Glutamatergic neuron (in vitro differentiated cells): ENCODE measurements around the gene CD47. TPM values are rescaled to one million over a fixed set of nuclear protein-coding genes. Genes with fewer than 3 reads are reported as not detected.

ENCODE experiments used
- DNase-seq: peaks from one replicate; pipeline ENCODE4 v3.0.0; 2022
- H3K27ac Mint-ChIP-seq: one replicate; pipeline ENCODE4 v1.8.0; 2020; ENCODE audit warnings: mild to moderate bottlenecking, mixed read lengths, inconsistent platforms; ENCODE audit not compliant: unreplicated experiment
- H3K27me3 Mint-ChIP-seq: one replicate; pipeline ENCODE4 v1.8.0; 2020; ENCODE audit warnings: mild to moderate bottlenecking, moderate library complexity, mixed read lengths, inconsistent platforms; ENCODE audit not compliant: unreplicated experiment
- H3K36me3 Mint-ChIP-seq: one replicate; pipeline ENCODE4 v1.8.0; 2020; ENCODE audit warnings: mild to moderate bottlenecking, mixed read lengths, inconsistent platforms; ENCODE audit not compliant: unreplicated experiment
- H3K4me1 Mint-ChIP-seq: one replicate; pipeline ENCODE4 v1.8.0; 2020; ENCODE audit warnings: mild to moderate bottlenecking, low read depth, mixed read lengths, inconsistent platforms; ENCODE audit not compliant: unreplicated experiment
- H3K4me3 Mint-ChIP-seq: one replicate; pipeline ENCODE4 v1.8.0; 2020; ENCODE audit warnings: mild to moderate bottlenecking, mixed read lengths, inconsistent platforms; ENCODE audit not compliant: unreplicated experiment
- H3K9me3 Mint-ChIP-seq: one replicate; pipeline ENCODE4 v1.8.0; 2020; ENCODE audit warnings: mild to moderate bottlenecking, moderate library complexity, mixed read lengths, inconsistent platforms; ENCODE audit not compliant: unreplicated experiment
- total RNA-seq: library from RNA; stranded (reverse); fragmentation: NEBNext Ultra II Directional; extraction: Animal tissue kit (Norgen Biotek cat#: 25700); gene quantifications from one replicate; pipeline ENCODE4 v1.2.1, GENCODE V29; 2021; ENCODE audit not compliant: unreplicated experiment
- TF ChIP-seq, protein P1 (sequence below): fragments of 200-600 bp; sonication (generic); IDR thresholded peaks from one replicate; pipeline ENCODE4 v1.5.0; 2021; ENCODE audit not compliant: partially characterized antibody, unreplicated experiment

Gene CD47
- total RNA-seq, 1 donor from 2014 or later: 507 TPM

DNA sequence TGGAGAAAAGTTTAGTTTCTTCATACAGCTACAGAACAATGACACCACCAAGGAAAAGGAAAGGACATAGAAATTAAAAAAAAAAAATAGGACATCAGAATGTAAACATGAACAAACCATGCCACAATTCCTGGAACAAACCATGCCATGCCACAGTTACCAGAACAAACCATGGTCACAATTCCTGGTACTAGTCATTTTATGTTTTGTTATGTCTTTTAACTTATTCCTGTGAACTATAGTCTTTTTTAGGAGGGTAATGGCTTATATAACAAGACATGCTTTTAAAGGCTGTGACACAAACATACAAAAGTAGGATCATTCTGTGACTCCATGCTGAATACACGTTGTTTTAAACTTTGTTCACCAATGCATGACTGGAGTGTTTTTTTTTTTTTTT lies 42.8 kb downstream of the CD47 start:
- H3K27me3 Mint-ChIP-seq: peaks cover 2% of the 10 kb centered on the region
- H3K36me3 Mint-ChIP-seq: peaks cover 3% of the 10 kb centered on the region
- H3K27ac Mint-ChIP-seq: no peak overlapping the region
- peaks cover 2% of the 10 kb centered on the region for H3K4me1 Mint-ChIP-seq
- TF ChIP-seq, protein P1, sequence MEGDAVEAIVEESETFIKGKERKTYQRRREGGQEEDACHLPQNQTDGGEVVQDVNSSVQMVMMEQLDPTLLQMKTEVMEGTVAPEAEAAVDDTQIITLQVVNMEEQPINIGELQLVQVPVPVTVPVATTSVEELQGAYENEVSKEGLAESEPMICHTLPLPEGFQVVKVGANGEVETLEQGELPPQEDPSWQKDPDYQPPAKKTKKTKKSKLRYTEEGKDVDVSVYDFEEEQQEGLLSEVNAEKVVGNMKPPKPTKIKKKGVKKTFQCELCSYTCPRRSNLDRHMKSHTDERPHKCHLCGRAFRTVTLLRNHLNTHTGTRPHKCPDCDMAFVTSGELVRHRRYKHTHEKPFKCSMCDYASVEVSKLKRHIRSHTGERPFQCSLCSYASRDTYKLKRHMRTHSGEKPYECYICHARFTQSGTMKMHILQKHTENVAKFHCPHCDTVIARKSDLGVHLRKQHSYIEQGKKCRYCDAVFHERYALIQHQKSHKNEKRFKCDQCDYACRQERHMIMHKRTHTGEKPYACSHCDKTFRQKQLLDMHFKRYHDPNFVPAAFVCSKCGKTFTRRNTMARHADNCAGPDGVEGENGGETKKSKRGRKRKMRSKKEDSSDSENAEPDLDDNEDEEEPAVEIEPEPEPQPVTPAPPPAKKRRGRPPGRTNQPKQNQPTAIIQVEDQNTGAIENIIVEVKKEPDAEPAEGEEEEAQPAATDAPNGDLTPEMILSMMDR: no peak
- DNase-seq: no peak
- H3K4me3 Mint-ChIP-seq: no peak overlapping the region
- H3K9me3 Mint-ChIP-seq: peaks cover 2% of the 10 kb centered on the region

DNA sequence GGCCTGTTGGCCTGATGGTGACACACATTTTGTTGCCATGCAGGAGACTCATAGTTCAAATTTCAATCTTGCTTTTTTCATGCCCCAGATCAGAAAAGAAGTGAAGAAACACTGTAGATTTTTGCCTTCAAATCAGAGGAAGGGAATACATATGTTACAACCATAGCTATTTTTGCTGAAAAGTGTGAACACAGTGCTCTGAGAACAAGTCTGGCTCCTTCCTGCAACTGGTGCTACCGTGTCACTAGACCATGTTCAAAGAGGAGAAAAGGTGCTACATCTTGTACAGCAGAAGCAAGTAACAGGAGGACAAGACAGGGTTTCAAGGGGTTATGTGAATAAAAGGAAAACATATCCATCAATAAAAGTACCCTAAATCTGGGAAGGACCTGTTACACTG lies 44.6 kb downstream of the CD47 start:
- Mint-ChIP-seq H3K27ac (no peak overlapping the region), H3K9me3 (no peaks in the 10 kb centered on the region), H3K4me3 (no peak overlapping the region), H3K4me1 (peaks cover 2% of the 10 kb centered on the region), H3K27me3 (peaks cover 2% of the 10 kb centered on the region), H3K36me3 (peaks cover 3% of the 10 kb centered on the region)
- DNase-seq: no peak
- TF ChIP-seq, protein P1: no peak

DNA sequence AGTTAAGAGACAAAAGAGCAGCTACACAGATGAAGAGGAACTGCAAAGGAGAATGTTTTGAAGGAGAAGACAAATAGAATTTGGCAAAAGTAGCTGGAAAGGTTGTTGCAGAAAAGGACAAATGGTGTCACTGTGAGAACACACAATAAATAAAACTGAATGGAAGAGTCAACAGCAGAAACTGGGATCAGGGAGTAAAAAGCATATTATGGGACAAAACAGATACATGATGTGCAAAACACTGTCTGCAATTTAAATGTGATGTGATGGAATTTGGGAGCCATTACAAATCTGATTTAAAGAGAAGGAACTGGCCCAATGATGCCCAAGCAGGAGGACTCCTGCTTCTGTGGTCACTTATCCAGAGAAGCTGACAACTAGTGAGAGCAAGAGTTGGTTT lies 46.1 kb downstream of the CD47 start:
- no peak overlapping the region for H3K4me3 Mint-ChIP-seq
- H3K36me3 Mint-ChIP-seq: peaks cover 3% of the 10 kb centered on the region
- H3K27ac Mint-ChIP-seq: no peak overlapping the region
- DNase-seq: no peak
- H3K9me3 Mint-ChIP-seq: no peaks in the 10 kb centered on the region
- peaks cover 4% of the 10 kb centered on the region for H3K27me3 Mint-ChIP-seq
- peaks cover 2% of the 10 kb centered on the region for H3K4me1 Mint-ChIP-seq
- TF ChIP-seq, protein P1: no peak

DNA sequence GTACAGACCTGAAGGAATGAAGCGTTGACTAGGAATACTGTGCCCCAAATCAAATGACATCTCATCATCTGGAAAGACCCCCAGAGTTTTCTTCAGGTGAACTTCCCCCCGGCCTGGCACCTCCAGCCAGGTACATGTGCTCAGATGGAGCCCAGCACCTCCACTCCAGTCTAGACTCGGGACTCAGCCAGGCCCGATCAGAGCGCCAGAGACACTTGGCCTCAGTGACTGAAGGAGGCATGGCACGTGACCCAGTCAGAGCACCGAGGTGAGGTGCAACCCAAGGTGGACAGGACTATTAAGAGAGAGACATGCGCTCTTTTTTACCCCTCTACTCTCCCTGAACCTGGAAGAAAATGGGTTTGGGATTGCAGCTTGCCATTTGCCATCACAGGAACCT lies 48.5 kb downstream of the CD47 start:
- no peak for DNase-seq
- no peak overlapping the region for H3K27ac Mint-ChIP-seq
- H3K9me3 Mint-ChIP-seq: peaks cover 3% of the 10 kb centered on the region
- H3K4me3 Mint-ChIP-seq: no peak overlapping the region
- no peaks in the 10 kb centered on the region for H3K36me3 Mint-ChIP-seq
- TF ChIP-seq, protein P1: no peak
- peaks cover 20% of the 10 kb centered on the region for H3K4me1 Mint-ChIP-seq
- H3K27me3 Mint-ChIP-seq: peaks cover 2% of the 10 kb centered on the region

DNA sequence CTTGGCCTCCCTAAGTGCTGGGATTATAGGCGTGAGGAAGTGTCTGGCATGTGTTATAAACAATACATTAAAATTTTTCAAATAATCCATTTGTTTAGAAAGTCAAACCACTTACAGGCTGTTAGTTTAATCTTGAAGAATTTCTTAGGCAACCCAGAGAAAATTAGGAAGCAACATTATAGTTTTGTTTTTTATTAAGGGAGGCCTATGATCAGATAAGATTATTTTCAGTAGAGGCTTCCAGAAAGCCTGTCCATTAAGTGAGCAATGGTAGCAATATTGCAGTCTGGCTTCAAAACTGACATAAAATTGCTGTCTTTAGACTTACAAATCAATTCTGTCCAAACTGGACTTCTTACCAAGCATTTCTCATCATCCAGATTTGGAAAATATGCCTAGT lies 49.6 kb downstream of the CD47 start:
- TF ChIP-seq, protein P1: no peak
- H3K4me3 Mint-ChIP-seq: no peak overlapping the region
- no peaks in the 10 kb centered on the region for H3K36me3 Mint-ChIP-seq
- H3K4me1 Mint-ChIP-seq: peaks cover 21% of the 10 kb centered on the region
- no peak for DNase-seq
- H3K27ac Mint-ChIP-seq: no peak overlapping the region
- H3K27me3 Mint-ChIP-seq: peaks cover 2% of the 10 kb centered on the region
- peaks cover 3% of the 10 kb centered on the region for H3K9me3 Mint-ChIP-seq
